Ishikawa (cell line): ENCODE data around the gene NTNG1.

Experiments
- CEBPB ChIP-seq: IDR thresholded peaks from 2 replicates; pipeline ENCODE4 v1.6.1; 2012
- CREB1 ChIP-seq: IDR thresholded peaks from 2 replicates; pipeline ENCODE4 v1.6.1; 2012; ENCODE audit warnings: low read depth
- EGR1 ChIP-seq: IDR thresholded peaks from 2 replicates; pipeline ENCODE4 v1.6.1; 2012
- EP300 ChIP-seq: IDR thresholded peaks from 2 replicates; pipeline ENCODE4 v1.6.1; 2012; ENCODE audit warnings: borderline replicate concordance
- FOXM1 ChIP-seq: IDR thresholded peaks from 2 replicates; pipeline ENCODE4 v1.6.1; 2012; ENCODE audit warnings: low read depth, borderline replicate concordance
- NFIC ChIP-seq: IDR thresholded peaks from 2 replicates; pipeline ENCODE4 v1.6.1; 2012
- RAD21 ChIP-seq: IDR thresholded peaks from 2 replicates; pipeline ENCODE4 v1.6.1; 2012; ENCODE audit warnings: low read depth
- TAF1 ChIP-seq: IDR thresholded peaks from 2 replicates; pipeline ENCODE4 v1.6.1; 2012; ENCODE audit warnings: low read depth, mild to moderate bottlenecking
- TCF12 ChIP-seq: IDR thresholded peaks from 2 replicates; pipeline ENCODE4 v1.6.1; 2012; ENCODE audit warnings: low read depth
- TEAD4 ChIP-seq: IDR thresholded peaks from 2 replicates; pipeline ENCODE4 v1.6.1; 2012
- YY1 ChIP-seq: IDR thresholded peaks from 2 replicates; pipeline ENCODE4 v1.6.1; 2012; ENCODE audit warnings: low read depth
- ZBTB7A ChIP-seq: IDR thresholded peaks from 2 replicates; pipeline ENCODE4 v1.6.1; 2012; ENCODE audit warnings: low read depth
- TF ChIP-seq, protein P1 (sequence below): IDR thresholded peaks from 2 replicates; pipeline ENCODE4 v1.6.1; 2012; ENCODE audit warnings: low read depth, mild to moderate bottlenecking
- TF ChIP-seq, protein P2 (sequence below): IDR thresholded peaks from 2 replicates; pipeline ENCODE4 v1.6.1; 2012
- TF ChIP-seq, protein P3 (sequence below): IDR thresholded peaks from 2 replicates; pipeline ENCODE4 v1.6.1; 2012

NTNG1 gene

DNA sequence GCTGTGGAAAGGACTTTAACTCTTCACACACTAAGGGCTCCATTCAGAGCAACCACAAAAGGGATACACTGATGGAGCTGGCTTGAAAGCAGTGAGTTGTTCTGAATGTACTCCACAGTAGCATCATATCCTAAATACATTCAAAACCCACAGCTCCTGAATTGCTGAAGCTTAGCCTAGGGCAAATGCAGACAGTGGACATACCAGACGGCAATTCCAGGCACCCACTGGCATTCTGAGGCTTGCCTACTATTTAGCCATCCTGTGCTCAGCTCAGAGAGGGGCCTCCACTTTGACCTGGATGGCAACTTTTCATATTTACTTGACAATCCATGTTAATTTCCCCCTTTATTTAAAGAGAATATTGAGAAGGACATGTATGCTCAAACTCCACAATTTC lies 303.5 kb downstream of the NTNG1 start:
- TF ChIP-seq, protein P1, sequence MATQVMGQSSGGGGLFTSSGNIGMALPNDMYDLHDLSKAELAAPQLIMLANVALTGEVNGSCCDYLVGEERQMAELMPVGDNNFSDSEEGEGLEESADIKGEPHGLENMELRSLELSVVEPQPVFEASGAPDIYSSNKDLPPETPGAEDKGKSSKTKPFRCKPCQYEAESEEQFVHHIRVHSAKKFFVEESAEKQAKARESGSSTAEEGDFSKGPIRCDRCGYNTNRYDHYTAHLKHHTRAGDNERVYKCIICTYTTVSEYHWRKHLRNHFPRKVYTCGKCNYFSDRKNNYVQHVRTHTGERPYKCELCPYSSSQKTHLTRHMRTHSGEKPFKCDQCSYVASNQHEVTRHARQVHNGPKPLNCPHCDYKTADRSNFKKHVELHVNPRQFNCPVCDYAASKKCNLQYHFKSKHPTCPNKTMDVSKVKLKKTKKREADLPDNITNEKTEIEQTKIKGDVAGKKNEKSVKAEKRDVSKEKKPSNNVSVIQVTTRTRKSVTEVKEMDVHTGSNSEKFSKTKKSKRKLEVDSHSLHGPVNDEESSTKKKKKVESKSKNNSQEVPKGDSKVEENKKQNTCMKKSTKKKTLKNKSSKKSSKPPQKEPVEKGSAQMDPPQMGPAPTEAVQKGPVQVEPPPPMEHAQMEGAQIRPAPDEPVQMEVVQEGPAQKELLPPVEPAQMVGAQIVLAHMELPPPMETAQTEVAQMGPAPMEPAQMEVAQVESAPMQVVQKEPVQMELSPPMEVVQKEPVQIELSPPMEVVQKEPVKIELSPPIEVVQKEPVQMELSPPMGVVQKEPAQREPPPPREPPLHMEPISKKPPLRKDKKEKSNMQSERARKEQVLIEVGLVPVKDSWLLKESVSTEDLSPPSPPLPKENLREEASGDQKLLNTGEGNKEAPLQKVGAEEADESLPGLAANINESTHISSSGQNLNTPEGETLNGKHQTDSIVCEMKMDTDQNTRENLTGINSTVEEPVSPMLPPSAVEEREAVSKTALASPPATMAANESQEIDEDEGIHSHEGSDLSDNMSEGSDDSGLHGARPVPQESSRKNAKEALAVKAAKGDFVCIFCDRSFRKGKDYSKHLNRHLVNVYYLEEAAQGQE, result no peak
- TF ChIP-seq EGR1 (no peak), EP300 (no peak), YY1 (no peak), FOXM1 (no peak), TEAD4 (no peak), CREB1 (no peak), TAF1 (no peak), ZBTB7A (no peak), TCF12 (no peak), RAD21 (no peak), CEBPB (no peak), NFIC (no peak)
- TF ChIP-seq, protein P2, sequence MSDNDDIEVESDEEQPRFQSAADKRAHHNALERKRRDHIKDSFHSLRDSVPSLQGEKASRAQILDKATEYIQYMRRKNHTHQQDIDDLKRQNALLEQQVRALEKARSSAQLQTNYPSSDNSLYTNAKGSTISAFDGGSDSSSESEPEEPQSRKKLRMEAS, result no peak
- TF ChIP-seq, protein P3, sequence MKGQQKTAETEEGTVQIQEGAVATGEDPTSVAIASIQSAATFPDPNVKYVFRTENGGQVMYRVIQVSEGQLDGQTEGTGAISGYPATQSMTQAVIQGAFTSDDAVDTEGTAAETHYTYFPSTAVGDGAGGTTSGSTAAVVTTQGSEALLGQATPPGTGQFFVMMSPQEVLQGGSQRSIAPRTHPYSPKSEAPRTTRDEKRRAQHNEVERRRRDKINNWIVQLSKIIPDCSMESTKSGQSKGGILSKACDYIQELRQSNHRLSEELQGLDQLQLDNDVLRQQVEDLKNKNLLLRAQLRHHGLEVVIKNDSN, result no peak

DNA sequence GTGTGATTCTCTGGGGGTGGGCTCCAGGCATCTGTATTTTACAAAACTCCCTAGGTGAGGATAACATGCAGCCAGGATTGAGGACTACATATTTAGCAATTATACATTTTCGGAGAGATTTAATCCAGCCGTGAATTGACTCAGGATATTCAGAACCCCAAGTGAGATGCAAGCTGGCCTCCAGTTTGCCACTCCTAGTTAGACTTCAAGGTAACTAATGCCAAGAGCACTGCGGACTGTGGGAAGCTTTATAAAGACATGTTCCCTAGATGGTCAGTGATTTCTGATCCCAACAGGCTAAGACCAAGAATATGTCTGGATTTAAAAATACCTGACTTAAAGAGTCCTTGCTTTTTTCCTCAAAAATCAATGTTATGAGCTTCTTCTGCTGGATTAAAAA lies 308.5 kb downstream of the NTNG1 start:
- TF ChIP-seq FOXM1 (no peak), CEBPB (no peak), EGR1 (no peak), EP300 (no peak), CREB1 (no peak), RAD21 (no peak)

DNA sequence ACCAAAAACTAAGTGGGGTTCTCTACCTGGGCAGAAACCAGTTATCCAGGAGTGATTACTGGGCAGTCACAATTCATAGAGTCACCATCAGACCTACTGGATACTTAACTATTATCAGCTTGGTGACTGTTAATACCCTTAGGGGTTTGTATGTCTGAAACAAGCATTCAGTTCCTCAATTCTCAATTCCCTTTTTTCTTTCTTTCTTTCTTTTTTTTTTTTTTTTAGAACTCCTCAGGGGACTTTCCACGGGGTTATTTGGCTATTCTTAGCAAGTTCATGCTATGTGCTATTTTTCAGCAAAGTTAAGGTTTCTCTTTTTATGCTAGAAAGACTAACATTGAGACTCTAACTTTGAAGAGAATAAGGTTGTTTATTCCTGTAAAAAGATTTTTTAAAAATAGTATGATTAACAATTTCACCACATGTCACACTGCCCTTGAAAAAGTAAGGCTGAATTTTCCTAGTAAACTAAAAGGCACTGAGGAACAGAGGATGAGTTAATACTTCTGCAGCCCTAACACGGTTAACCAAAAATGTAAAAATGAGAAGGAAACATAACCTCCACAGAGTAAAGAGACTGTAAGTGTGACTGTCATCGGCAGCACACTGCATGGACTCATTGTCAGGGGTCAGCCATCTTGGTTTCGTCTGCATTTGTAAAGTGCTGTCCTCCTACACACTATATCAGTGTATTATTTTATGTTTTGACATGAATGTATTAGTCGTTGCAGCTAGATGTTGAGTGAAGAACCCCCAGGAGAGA lies 310.2 kb downstream of the NTNG1 start:
- no peak for TF ChIP-seq TEAD4
- no peak for TF ChIP-seq TAF1
- TF ChIP-seq YY1, result no peak
- TF ChIP-seq, protein P2, result no peak
- TF ChIP-seq EP300, result no peak
- TF ChIP-seq EGR1, result no peak
- TF ChIP-seq CREB1, result no peak
- TF ChIP-seq NFIC, result no peak
- no peak for TF ChIP-seq TCF12
- no peak for TF ChIP-seq ZBTB7A
- no peak for TF ChIP-seq CEBPB
- TF ChIP-seq FOXM1, result no peak
- TF ChIP-seq, protein P3, result no peak
- TF ChIP-seq RAD21, result no peak
- TF ChIP-seq, protein P1, result no peak

DNA sequence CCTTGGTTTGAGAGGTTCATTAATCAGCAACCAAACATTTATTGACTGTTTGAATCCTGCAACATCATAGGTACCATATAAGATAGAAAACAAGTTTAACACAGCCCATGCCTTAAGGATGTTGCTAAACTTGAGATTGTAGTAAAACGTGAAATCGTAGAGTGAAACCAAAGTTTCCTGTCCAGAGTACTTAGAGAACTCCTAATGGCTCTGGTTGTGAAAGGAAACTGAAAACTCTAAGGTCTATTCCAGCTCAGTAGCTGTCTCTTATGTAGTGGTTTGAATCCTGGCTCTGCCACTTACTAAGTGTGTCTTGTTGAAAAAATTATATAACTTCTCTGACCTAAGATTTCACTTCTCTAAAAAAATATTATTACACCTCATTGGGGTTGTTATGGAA lies 310.9 kb downstream of the NTNG1 start:
- no peak for TF ChIP-seq CEBPB
- TF ChIP-seq, protein P3, result no peak
- TF ChIP-seq EP300, result no peak
- no peak for TF ChIP-seq TCF12
- no peak for TF ChIP-seq CREB1
- TF ChIP-seq, protein P1, result no peak
